WERI-Rb-1 (cell line): ENCODE results near the gene BMS1.
A peak's percentile ranks its signal among the peaks of the same experiment; 100 is the strongest.

Experiments
- DNase-seq: peaks from one replicate; pipeline ENCODE4 v3.0.0-alpha.2; 2020
- H3K27ac ChIP-seq: fragments of 250-450 bp; sonication (Bioruptor Pico); 2 replicates; pipeline ENCODE4 v1.5.1; 2020; ENCODE audit warnings: mild to moderate bottlenecking, moderate library complexity
- H3K27me3 ChIP-seq: fragments of 250-450 bp; sonication (Bioruptor Pico); 2 replicates; pipeline ENCODE4 v1.5.1; 2021; ENCODE audit warnings: mild to moderate bottlenecking, low read depth, moderate library complexity; ENCODE audit not compliant: insufficient read depth, severe bottlenecking
- H3K36me3 ChIP-seq: fragments of 250-450 bp; sonication (Bioruptor Pico); 2 replicates; pipeline ENCODE4 v1.5.1; 2020; ENCODE audit warnings: mild to moderate bottlenecking, moderate library complexity
- H3K4me3 ChIP-seq: 2 replicates; pipeline ENCODE4 v1.5.1; 2011; ENCODE audit warnings: low read depth, mild to moderate bottlenecking, control low read depth, low read length
- H3K9me3 ChIP-seq: fragments of 250-450 bp; sonication (Bioruptor Pico); 2 replicates; pipeline ENCODE4 v1.5.1; 2021; ENCODE audit warnings: mild to moderate bottlenecking, moderate library complexity; ENCODE audit not compliant: severe bottlenecking
- TF ChIP-seq, protein P1 (sequence below): IDR thresholded peaks from 2 replicates; pipeline ENCODE4 v1.5.1; 2011; ENCODE audit warnings: low read depth, mild to moderate bottlenecking, control low read depth, inconsistent platforms, low read length

The BMS1 gene

DNA sequence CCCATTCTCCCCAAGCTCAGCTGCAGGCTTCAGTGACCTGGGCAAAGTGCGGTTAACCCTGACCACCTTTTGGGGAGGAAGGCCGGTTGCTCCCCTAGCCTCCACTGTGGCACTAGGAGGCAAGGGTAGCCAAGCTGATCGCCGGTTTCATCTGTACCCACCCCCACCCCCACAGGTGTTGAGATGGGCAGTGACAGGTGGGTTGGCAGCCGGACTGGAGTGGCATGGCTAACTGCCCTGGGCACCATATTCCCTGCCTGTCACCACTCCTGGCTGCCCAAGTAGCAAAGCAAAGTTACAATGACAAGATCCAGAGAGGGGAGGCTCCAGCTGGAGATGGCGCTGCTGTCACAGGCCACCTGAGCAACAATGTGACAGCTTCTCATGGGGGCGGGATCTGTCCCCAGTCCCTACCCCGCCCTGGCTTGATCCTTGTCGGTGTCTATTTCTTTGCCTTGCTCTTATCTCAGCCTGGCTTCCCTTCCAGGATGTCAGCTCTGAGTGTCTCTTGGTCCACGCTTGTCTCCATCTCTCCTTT, 27.0 kb upstream of the BMS1 start:
- DNase-seq: no peak
- Histone ChIP-seq H3K27me3 (peaks cover 83% of the 10 kb centered on the region), H3K27ac (no peak overlapping the region), H3K9me3 (no peaks in the 10 kb centered on the region), H3K4me3 (no peak overlapping the region), H3K36me3 (no peaks in the 10 kb centered on the region)
- TF ChIP-seq, protein P1, sequence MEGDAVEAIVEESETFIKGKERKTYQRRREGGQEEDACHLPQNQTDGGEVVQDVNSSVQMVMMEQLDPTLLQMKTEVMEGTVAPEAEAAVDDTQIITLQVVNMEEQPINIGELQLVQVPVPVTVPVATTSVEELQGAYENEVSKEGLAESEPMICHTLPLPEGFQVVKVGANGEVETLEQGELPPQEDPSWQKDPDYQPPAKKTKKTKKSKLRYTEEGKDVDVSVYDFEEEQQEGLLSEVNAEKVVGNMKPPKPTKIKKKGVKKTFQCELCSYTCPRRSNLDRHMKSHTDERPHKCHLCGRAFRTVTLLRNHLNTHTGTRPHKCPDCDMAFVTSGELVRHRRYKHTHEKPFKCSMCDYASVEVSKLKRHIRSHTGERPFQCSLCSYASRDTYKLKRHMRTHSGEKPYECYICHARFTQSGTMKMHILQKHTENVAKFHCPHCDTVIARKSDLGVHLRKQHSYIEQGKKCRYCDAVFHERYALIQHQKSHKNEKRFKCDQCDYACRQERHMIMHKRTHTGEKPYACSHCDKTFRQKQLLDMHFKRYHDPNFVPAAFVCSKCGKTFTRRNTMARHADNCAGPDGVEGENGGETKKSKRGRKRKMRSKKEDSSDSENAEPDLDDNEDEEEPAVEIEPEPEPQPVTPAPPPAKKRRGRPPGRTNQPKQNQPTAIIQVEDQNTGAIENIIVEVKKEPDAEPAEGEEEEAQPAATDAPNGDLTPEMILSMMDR: no peak

GRCh38 chr10:42767906-42768305, 14.7 kb upstream of the BMS1 start:
- H3K9me3 ChIP-seq: peaks cover 3% of the 10 kb centered on the region
- TF ChIP-seq, protein P1: no peak
- H3K27ac ChIP-seq: no peak overlapping the region
- H3K27me3 ChIP-seq: peaks cover 75% of the 10 kb centered on the region
- DNase-seq: no peak
- no peaks in the 10 kb centered on the region for H3K36me3 ChIP-seq
- H3K4me3 ChIP-seq: no peak overlapping the region

GRCh38 chr10:42768581-42769152, 13.9 kb upstream of the BMS1 start:
- Histone ChIP-seq H3K4me3 (no peak overlapping the region), H3K9me3 (peaks cover 3% of the 10 kb centered on the region), H3K27ac (no peak overlapping the region), H3K27me3 (peaks cover 80% of the 10 kb centered on the region), H3K36me3 (no peaks in the 10 kb centered on the region)
- DNase-seq: no peak
- TF ChIP-seq, protein P1: no peak

- no peak overlapping the region for H3K27ac ChIP-seq
- peaks cover 80% of the 10 kb centered on the region for H3K27me3 ChIP-seq
- H3K36me3 ChIP-seq: no peaks in the 10 kb centered on the region
- H3K4me3 ChIP-seq: no peak overlapping the region
- H3K9me3 ChIP-seq: peaks cover 3% of the 10 kb centered on the region
- TF ChIP-seq, protein P1: no peak
- no peak for DNase-seq
Observed at GRCh38 chr10:42769173-42769572, 13.4 kb upstream of the BMS1 start.

DNA sequence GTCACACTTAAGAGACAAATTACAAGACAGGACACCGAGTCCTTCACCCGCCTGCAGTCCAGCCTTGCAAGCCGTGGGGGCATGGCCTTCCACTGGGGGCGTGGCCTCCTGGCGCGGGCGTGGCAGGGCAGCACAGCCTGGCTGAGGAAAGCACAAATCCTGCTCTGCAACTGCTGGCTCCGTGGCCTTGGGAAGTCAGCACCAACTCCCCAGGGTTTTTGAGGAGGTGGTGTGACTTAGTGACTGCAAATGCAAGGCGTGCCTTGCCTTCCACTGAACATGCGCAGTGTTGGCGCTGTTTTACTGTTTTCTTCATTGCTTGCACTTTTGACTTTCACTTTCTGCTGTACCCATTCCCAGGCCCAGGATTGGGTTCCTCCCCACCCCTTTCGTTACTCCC, 12.9 kb upstream of the BMS1 start:
- H3K36me3 ChIP-seq: no peaks in the 10 kb centered on the region
- TF ChIP-seq, protein P1: no peak
- peak; percentile 38 for DNase-seq

GRCh38 chr10:42776681-42777080, 5.9 kb upstream of the BMS1 start:
- peaks cover 55% of the 10 kb centered on the region for H3K27me3 ChIP-seq
- peaks cover 3% of the 10 kb centered on the region for H3K9me3 ChIP-seq
- H3K4me3 ChIP-seq: no peak overlapping the region
- TF ChIP-seq, protein P1: no peak
- H3K36me3 ChIP-seq: no peaks in the 10 kb centered on the region
- H3K27ac ChIP-seq: no peak overlapping the region
- DNase-seq: no peak

More for the DNA sequence above, 12.9 kb upstream of the BMS1 start:
- peaks cover 78% of the 10 kb centered on the region for H3K27me3 ChIP-seq
- no peak overlapping the region for H3K27ac ChIP-seq
- H3K4me3 ChIP-seq: no peak overlapping the region
- peaks cover 3% of the 10 kb centered on the region for H3K9me3 ChIP-seq
